Neuron (in vitro differentiated cells): Measurements from ENCODE around the gene PDGFC.

Experiments
- H2AFZ ChIP-seq: one replicate; pipeline ENCODE4 v1.6.1; 2013; ENCODE audit warnings: low read depth, mild to moderate bottlenecking, inconsistent platforms, low read length, moderate library complexity
- H3K27me3 ChIP-seq: one replicate; pipeline ENCODE4 v1.6.1; 2013; ENCODE audit warnings: low read length; ENCODE audit not compliant: insufficient read depth
- H3K36me3 ChIP-seq: one replicate; pipeline ENCODE4 v1.6.1; 2013; ENCODE audit warnings: low read length; ENCODE audit not compliant: insufficient read depth
- H3K4me1 ChIP-seq: one replicate; pipeline ENCODE4 v1.6.1; 2013; ENCODE audit warnings: low read length; ENCODE audit not compliant: insufficient read depth
- H3K4me3 ChIP-seq: 2 replicates; pipeline ENCODE4 v1.5.1; 2013; ENCODE audit warnings: mild to moderate bottlenecking, low read length, moderate library complexity
- H3K9me3 ChIP-seq: one replicate; pipeline ENCODE4 v1.6.1; 2013; ENCODE audit warnings: low read length

Gene PDGFC

DNA sequence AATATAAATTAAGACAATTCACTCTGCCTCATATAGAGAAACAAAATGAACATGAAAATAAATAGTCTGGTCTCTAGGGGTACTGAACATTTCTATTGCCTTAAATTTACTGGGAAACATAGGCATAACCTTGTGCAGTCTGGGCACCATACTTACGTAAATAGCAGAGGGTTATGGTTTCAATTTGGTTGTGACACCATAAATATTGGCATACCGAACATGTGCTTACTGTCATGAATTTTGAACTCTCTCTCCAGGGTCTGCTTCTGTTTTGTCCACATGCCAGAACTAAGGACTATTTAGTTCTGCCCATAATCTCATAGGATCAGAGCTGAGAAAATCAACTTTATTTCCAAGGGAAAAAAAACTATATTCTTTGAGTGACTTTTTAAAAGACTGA lies 17.6 kb downstream of the PDGFC start:
- no peaks in the 10 kb centered on the region for H3K27me3 ChIP-seq
- peaks cover 10% of the 10 kb centered on the region for H3K4me1 ChIP-seq
- peaks cover 3% of the 10 kb centered on the region for H3K36me3 ChIP-seq
- H3K4me3 ChIP-seq, result no peak overlapping the region
- H3K9me3 ChIP-seq, result no peaks in the 10 kb centered on the region
- H2AFZ ChIP-seq, result no peak overlapping the region

DNA sequence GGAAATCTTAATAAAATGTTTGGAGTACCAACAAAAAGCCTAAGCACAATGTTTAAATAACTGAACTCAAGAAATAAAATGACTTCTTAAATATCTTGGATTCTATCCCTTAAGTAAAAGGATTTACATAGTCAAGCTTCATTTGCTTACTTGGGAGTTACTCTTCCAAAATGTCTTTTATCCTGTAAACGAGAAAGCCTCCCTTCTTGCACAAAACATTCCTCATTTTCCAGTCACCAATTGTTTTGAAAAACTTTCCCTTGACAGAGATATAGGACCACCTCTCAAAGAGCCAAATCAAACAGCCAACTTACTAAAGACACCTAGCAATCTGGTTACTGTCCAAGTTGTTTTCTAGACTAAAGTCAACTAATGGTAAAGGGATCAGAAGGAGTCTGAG lies 18.6 kb downstream of the PDGFC start:
- Histone ChIP-seq H3K4me1 (peaks cover 10% of the 10 kb centered on the region), H2AFZ (no peak overlapping the region), H3K27me3 (no peaks in the 10 kb centered on the region), H3K36me3 (peaks cover 3% of the 10 kb centered on the region), H3K9me3 (no peaks in the 10 kb centered on the region), H3K4me3 (no peak overlapping the region)

DNA sequence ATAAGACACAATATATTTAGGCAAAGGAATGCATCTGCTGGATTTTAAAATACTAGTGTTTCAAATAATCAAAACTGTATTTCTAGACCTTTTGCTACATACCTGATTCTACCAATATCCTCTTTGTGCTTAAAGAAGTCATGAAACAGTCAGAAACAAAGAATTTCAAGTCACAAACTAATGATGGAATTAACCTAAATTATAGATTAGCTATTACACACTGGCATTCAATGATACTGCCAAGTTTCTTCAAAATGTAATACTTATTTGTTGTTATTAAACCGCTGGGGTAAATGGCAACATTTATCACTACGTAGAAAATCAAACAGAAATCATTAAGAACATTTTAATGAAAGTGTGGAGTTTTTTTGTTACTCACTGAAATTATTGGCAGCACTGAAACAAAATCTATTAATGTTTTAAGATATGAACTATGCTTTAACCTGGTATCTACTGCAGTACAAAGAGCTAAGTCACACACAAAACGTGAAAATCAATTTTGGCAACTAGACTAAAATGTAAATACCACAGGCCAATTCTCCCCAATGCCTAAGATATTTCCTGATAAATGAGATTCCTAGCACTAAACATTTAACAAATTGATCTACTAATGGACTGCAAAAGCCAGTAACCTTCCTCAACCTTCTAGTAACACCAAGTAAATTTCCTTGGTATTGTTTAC lies 19.4 kb downstream of the PDGFC start:
- Histone ChIP-seq H3K4me1 (peaks cover 10% of the 10 kb centered on the region), H2AFZ (no peak overlapping the region), H3K9me3 (no peaks in the 10 kb centered on the region), H3K4me3 (no peak overlapping the region), H3K36me3 (peaks cover 3% of the 10 kb centered on the region), H3K27me3 (no peaks in the 10 kb centered on the region)

DNA sequence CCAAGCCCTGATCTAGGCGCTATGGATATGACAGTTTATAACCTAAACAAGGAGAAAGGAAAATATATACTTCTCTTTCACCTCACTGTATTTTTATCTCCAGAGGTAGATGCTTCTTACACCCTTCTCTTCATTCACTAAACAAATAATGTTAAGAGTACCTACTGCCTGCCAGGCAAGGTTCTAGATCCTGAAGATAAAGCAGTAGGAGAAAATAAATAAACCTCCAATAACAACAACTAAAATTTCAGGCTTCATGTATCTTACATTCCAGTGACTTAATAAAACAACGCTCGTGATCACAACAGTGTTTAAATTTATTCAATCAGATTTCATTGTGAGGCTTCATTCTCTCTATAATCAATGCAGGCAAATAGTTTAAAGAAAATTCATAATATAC lies 20.7 kb downstream of the PDGFC start:
- H3K27me3 ChIP-seq, result no peaks in the 10 kb centered on the region
- H3K9me3 ChIP-seq, result no peaks in the 10 kb centered on the region
- no peak overlapping the region for H2AFZ ChIP-seq
- peaks cover 3% of the 10 kb centered on the region for H3K36me3 ChIP-seq
- peaks cover 10% of the 10 kb centered on the region for H3K4me1 ChIP-seq
- no peak overlapping the region for H3K4me3 ChIP-seq

DNA sequence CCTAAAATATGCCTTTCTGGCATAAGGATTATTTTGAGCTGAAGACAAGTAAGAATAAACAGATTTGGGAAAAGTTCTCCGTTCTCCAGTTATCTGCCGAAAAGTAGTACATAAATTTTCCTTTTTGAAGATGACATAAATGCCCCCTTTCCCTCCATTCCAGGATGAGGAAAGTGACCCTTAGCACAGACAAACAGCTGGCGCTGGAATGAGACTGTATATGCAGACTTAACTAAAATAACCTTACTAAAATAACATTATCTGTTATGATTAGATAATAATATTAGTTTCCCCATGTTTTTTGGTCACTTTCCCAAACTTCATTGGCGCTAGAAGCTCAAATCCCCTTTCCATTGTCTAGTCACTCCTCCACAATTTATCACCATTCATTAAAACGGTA lies 21.5 kb downstream of the PDGFC start:
- H3K27me3 ChIP-seq, result no peaks in the 10 kb centered on the region
- no peak overlapping the region for H3K4me3 ChIP-seq
- no peak overlapping the region for H2AFZ ChIP-seq
- peaks cover 14% of the 10 kb centered on the region for H3K4me1 ChIP-seq
- H3K9me3 ChIP-seq, result no peaks in the 10 kb centered on the region
- H3K36me3 ChIP-seq, result peaks cover 3% of the 10 kb centered on the region

DNA sequence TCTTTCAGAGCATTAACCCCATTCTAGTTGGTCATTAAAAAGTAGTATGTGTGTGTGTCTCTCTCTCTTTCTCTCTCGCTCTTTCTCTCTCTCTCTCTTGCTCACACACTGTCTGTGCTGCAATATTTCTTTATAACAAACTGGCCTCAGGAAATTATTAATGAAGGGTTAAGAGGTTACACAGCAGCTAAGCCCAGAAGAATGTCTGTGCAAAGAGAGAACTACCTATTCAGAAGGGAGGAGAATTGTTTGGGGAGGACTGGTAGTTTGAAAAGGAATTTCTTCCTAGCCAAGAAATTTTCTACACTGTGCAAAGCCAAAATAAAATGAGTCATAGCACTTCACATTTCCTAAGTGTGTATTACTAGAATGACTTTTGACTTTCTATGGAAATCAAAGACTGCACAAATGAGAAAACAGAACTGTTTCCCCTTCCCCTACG lies 22.2 kb downstream of the PDGFC start:
- H3K36me3 ChIP-seq, result no peaks in the 10 kb centered on the region
- no peak overlapping the region for H2AFZ ChIP-seq
- H3K9me3 ChIP-seq, result no peaks in the 10 kb centered on the region
- no peak overlapping the region for H3K4me3 ChIP-seq
- peaks cover 14% of the 10 kb centered on the region for H3K4me1 ChIP-seq
- no peaks in the 10 kb centered on the region for H3K27me3 ChIP-seq

DNA sequence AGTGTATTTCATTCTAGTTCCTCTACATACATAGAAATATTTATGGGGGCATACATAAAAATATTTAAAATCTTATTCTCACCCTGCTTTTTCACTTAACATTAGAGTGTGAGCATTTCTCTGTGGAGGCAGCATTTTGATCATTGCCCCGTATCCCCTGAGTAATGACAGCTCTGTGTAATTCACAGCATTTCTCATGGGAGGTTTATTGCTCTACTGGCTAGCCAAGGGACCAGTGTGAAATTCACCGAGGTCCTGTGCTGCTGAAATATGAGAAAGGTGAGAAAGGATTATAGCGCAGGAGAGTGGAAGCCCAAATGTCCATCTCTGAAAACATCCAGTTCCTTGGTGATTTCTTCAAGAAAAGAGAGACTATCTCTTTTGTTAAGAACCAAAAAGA lies 22.9 kb downstream of the PDGFC start:
- Histone ChIP-seq H3K4me3 (no peak overlapping the region), H3K4me1 (peaks cover 14% of the 10 kb centered on the region), H3K36me3 (no peaks in the 10 kb centered on the region)

DNA sequence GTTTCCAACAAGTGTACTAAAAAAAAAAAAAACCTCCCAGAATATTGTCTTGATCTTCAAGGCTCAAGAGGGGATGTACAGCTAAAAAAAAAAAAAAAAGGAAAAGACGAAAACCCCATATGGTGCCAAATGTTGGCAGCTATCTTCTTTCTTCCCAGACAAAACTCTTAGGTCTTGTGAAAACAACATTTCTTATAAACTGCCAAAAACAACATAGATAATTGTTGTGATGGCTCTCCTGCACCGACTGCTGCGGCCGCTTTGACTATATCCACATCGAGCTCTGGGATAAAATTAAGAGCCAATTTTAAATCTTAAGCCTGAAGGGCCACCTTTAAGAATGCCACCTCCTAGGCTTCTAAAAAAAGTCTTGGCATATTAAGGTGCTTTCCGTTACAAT lies 23.5 kb downstream of the PDGFC start:
- no peak overlapping the region for H2AFZ ChIP-seq
- H3K36me3 ChIP-seq, result no peaks in the 10 kb centered on the region
- peaks cover 14% of the 10 kb centered on the region for H3K4me1 ChIP-seq
- H3K9me3 ChIP-seq, result no peaks in the 10 kb centered on the region
- no peak overlapping the region for H3K4me3 ChIP-seq
- H3K27me3 ChIP-seq, result no peaks in the 10 kb centered on the region

More for the DNA sequence above, 22.9 kb downstream of the PDGFC start:
- Histone ChIP-seq H3K9me3 (no peaks in the 10 kb centered on the region), H3K27me3 (no peaks in the 10 kb centered on the region), H2AFZ (no peak overlapping the region)

DNA sequence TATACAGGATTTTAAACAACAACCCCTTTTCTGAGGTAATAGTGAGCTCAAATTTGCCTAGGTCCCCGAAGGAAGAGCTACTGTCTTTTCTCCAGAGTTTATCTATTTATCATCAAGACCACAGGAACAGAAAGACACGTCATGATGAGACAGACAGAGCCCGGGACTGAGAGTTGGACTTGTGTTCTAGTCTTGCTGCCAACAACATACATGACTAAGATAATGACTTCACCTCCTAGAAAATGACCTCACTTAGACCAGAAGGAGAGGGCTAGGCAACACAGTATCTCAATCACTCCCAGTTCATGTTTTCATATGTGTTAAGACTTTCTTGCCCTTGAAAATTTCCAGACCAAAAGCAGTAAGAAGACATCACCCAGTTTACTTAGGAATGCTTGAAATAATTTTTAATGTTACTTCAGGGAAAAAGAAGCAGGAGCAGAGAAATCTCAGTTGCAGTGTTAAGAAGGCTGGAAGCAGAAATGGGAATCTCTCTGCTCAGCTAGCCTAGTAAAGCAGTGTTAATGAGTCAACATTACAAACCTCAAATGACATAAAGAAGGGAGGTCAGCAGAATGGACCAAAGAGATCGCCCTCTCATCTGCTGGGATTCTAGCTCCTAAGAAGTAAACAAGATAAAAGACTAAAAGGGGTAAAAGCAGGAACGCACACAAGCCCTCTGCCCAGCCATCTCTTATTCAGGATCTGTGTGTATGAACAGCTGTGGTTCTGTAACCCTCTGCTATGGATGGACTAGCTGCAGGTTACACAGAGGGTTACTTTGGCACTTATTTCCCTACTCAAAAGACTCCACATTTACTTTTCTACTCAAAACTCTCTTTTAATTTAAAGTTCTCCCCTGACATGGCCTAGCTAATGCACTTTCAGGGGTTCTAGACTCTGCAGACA lies 24.8 kb downstream of the PDGFC start:
- H3K4me3 ChIP-seq, result no peak overlapping the region
- H3K4me1 ChIP-seq, result peaks cover 20% of the 10 kb centered on the region
- H3K36me3 ChIP-seq, result no peaks in the 10 kb centered on the region
- H2AFZ ChIP-seq, result no peak overlapping the region
- H3K27me3 ChIP-seq, result no peaks in the 10 kb centered on the region
- no peaks in the 10 kb centered on the region for H3K9me3 ChIP-seq

DNA sequence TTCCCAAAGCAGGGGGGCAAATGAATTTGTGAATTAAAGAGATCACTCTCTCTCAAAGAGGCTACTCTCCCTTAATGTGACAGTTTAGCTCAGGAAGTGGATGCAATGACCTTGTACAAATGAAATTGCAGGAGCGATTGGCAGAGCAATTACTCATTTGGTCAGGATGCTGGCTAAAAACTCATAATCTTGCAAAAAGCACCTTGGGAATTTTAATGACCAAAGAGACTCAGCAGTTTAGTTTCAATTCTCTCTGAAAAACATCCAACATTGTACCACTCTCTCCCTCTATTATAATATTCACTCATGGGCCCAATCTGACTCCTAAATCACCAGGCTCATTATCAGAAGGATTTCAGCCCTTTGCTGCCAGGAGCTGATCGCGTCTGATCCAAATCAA lies 26.1 kb downstream of the PDGFC start:
- Histone ChIP-seq H2AFZ (no peak overlapping the region), H3K27me3 (no peaks in the 10 kb centered on the region), H3K4me1 (peaks cover 24% of the 10 kb centered on the region), H3K36me3 (no peaks in the 10 kb centered on the region), H3K4me3 (no peak overlapping the region), H3K9me3 (no peaks in the 10 kb centered on the region)

DNA sequence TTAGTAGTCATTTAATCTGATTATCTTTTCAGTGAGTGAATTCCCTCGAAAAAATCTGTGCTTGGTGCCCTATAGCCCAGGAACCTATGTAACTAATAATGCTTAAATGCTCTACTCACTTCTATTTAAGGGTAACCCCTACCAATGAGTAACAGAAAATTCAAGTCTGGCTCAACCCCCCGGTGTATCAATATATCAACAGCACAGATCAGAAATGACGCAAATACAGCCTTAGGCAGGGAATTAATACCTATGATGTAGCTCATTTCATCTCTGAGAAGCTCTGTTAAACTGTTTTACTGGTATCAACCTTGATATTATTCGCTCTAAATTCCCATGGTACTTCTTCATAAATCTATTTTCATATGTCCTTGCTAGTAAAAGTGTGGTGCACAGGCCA lies 28.6 kb downstream of the PDGFC start:
- peaks cover 14% of the 10 kb centered on the region for H3K4me1 ChIP-seq
- H3K4me3 ChIP-seq, result no peak overlapping the region
- no peak overlapping the region for H2AFZ ChIP-seq

DNA sequence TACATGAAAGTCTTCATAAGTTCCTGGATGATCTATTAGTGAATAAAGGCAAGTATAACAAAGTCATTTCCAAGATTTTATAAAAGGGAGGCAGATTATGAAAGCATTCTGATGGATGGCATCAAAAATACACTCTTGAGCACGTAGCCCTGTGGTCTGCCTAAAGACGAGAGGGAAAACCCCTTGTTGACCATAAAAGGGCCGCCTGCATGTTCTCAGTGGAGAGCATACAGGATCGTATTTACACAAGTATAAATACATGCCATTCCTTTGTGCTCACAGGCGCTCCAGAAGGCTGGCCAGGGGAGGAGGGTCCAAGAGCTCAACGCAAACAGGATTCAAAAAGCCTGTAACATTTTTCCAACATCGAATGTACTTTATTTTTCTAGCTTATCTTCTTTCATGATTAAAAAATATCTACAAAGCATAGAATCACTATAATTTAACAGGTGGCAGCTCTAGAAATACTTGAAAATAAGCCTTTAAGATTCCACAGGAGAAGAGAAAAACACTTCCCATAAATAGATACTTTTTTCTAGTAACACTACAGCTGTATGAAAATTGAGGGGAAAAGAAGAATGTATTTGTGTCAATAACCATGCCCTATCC lies 29.6 kb downstream of the PDGFC start:
- no peaks in the 10 kb centered on the region for H3K27me3 ChIP-seq
- H2AFZ ChIP-seq, result peak overlapping the region; percentile 34
- H3K4me3 ChIP-seq, result peak overlapping the region; percentile 19
- no peaks in the 10 kb centered on the region for H3K9me3 ChIP-seq
- H3K4me1 ChIP-seq, result peaks cover 14% of the 10 kb centered on the region
- no peaks in the 10 kb centered on the region for H3K36me3 ChIP-seq

More for the DNA sequence above, 28.6 kb downstream of the PDGFC start:
- no peaks in the 10 kb centered on the region for H3K27me3 ChIP-seq
- no peaks in the 10 kb centered on the region for H3K9me3 ChIP-seq
- no peaks in the 10 kb centered on the region for H3K36me3 ChIP-seq

DNA sequence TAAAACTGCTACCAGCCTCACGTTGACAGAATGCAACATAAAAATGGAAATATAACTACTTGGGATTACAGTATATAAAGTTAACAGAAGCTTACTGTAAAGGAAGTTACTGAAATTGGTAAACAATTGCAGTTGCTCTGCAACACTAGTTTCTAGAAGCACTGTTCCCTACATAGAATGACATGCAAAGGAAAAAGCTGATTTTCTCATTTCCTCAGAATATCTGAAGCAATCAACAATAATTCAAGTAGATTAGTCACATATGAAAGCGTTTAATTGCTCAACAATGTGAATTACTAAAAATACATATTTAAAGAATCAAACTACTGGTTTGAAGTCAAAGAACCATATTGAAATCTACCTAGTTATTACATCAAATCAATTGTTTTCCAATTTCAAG lies 31.8 kb downstream of the PDGFC start:
- Histone ChIP-seq H3K27me3 (no peaks in the 10 kb centered on the region), H3K9me3 (no peaks in the 10 kb centered on the region), H3K4me1 (peaks cover 10% of the 10 kb centered on the region), H3K36me3 (no peaks in the 10 kb centered on the region), H2AFZ (no peak overlapping the region), H3K4me3 (no peak overlapping the region)
